Transverse colon (tissue), 4 donors: ENCODE data around the gene FADS6.

Source experiments
- EP300 ChIP-seq: sonication (generic); formaldehyde crosslinking; IDR thresholded peaks from one replicate; pipeline ENCODE4 v1.6.1; 2017; ENCODE audit warnings: antibody characterized with exemption, low read depth
- POLR2A ChIP-seq: fragments of 450-650 bp; IDR thresholded peaks from one replicate; pipeline ENCODE4 v1.6.1; 2016; ENCODE audit warnings: antibody characterized with exemption, mild to moderate bottlenecking, moderate library complexity
- POLR2AphosphoS5 ChIP-seq, 3 donors: sonication (generic); formaldehyde crosslinking; IDR thresholded peaks; one replicate each; pipeline ENCODE4 v1.6.1; 2016; ENCODE audit warnings: antibody characterized with exemption in 3 of 3
- TF ChIP-seq, protein P1 (sequence below), 5 experiments: fragments of 200-600 bp in 3 of 5; fragments of 450-650 bp in 2 of 5; sonication (generic) in 3 of 5; IDR thresholded peaks; 1 replicate in 2 of 5; 2 replicates in 3 of 5; pipeline ENCODE4 v1.5.1; 2016 to 2017; ENCODE audit warnings: antibody characterized with exemption in 5 of 5, inconsistent platforms in 3 of 5, mild to moderate bottlenecking in 2 of 5, moderate library complexity in 1 of 5

DNA sequence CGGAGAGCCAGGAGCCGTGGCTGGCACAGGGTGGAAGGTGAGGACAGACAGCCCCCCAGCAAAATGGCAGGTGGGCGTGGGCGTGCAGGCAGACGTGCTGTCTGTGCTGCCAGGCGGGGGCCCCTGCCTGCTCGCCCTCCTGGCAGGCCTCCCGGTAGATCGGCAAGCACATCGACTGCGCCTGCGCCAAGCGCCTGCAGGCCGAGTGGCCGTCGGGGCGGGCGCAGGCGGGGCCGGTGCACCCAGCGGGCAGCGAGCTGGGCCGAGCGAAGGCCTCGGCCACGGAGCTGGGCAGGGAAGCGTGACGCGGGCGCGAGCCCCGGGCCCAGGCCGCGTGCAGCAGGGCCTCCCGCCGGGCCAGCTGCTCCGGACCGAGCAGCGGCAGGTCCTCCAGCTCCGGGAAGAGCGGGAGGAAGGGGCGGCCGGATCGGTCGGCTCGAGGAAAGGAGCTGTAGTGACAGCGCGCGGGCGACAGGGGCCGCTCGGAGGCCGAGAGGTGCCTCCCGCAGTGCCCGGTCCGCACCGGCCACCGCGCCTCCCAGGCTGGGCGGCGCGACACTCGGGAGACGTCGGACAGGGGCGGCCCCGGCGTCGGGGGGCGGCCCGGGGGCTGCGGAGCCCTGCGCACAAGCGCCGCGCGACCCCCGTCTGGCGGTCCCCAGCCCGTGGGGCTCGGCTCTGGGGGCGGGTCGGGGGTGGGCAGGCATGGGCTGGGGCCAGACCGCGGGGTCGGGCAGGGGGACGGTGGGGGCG lies 50.7 kb downstream of the FADS6 start:
- TF ChIP-seq, protein P1, sequence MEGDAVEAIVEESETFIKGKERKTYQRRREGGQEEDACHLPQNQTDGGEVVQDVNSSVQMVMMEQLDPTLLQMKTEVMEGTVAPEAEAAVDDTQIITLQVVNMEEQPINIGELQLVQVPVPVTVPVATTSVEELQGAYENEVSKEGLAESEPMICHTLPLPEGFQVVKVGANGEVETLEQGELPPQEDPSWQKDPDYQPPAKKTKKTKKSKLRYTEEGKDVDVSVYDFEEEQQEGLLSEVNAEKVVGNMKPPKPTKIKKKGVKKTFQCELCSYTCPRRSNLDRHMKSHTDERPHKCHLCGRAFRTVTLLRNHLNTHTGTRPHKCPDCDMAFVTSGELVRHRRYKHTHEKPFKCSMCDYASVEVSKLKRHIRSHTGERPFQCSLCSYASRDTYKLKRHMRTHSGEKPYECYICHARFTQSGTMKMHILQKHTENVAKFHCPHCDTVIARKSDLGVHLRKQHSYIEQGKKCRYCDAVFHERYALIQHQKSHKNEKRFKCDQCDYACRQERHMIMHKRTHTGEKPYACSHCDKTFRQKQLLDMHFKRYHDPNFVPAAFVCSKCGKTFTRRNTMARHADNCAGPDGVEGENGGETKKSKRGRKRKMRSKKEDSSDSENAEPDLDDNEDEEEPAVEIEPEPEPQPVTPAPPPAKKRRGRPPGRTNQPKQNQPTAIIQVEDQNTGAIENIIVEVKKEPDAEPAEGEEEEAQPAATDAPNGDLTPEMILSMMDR (IDR thresholded peaks at IDR 0.05): peak; percentile 44 to 71 (median 56)
- TF ChIP-seq POLR2A (no peak), EP300 (no peak), POLR2AphosphoS5 (IDR thresholded peaks at IDR 0.05) (no peak)
